HCT116 (cell line): Measurements from ENCODE around the gene SNRNP35. TPM values are rescaled to one million over a fixed set of nuclear protein-coding genes. Genes with fewer than 3 reads are reported as not detected.
"Not testable (repeated sequence)": the region's sequence is repeated elsewhere in the genome, so short reads cannot be mapped to it uniquely, and the experiment has no call there.

Source experiments
- ATAC-seq: fragments of 200-7000 bp; cut with Tn5 transposase; 2 replicates; pipeline ENCODE4 v1.9.1; 2020; ENCODE audit warnings: mild to moderate bottlenecking, moderate library complexity
- BruUV-seq: library from RNA; stranded (reverse); fragments of 400-500 nt; replicated peaks from 2 replicates; lab custom pipeline; 2021; lab: Mats Ljungman, UMichigan
- CTCF ChIA-PET: fragments of 300-600 bp; sonication (Branson Sonifier 250); formaldehyde crosslinking; loops from one replicate; lab custom pipeline; 2021; ENCODE audit warnings: antibody characterized with exemption; lab: Charles Lee
- POLR2A ChIA-PET: fragments of 300-600, 350-600 bp; sonication (Branson Sonifier 250); formaldehyde crosslinking; loops from one replicate; lab custom pipeline; 2021; ENCODE audit warnings: antibody characterized with exemption; lab: Charles Lee
- RAD21 ChIA-PET, 2 experiments: fragments of 300-600 bp; sonication (Branson Sonifier 250); formaldehyde crosslinking; loops; one replicate each; lab custom pipeline; 2023; ENCODE audit warnings: low total read pairs in 2 of 2; ENCODE audit not compliant: uncharacterized antibody in 2 of 2, unreplicated experiment in 2 of 2, low non-redundant PET in 1 of 2; lab: Charles Lee
- DNase-seq: peaks from one replicate; pipeline ENCODE4 v3.0.0-alpha.2; 2010; ENCODE audit warnings: low read depth, low spot score
- H2AFZ ChIP-seq: fragments of 200-600 bp; shearing (Covaris generic), sonication (generic); 2 replicates; pipeline ENCODE4 v1.6.1; 2017; ENCODE audit warnings: low read depth, mixed run types, mixed read lengths, antibody characterized with exemption, low read length; ENCODE audit not compliant: poor library complexity, severe bottlenecking
- H3K27ac ChIP-seq: 2 replicates; pipeline ENCODE4 v1.5.1; 2012; ENCODE audit warnings: low read depth, low read length
- H3K27me3 ChIP-seq: fragments of 200-600 bp; sonication (generic); 2 replicates; pipeline ENCODE4 v1.6.1; 2016; ENCODE audit warnings: mixed run types, low read length, mixed read lengths; ENCODE audit not compliant: insufficient read depth
- H3K36me3 ChIP-seq, 2 experiments: fragments of 200-500 bp in 1 of 2; fragments of 200-600 bp in 1 of 2; sonication (Bioruptor generic) in 1 of 2; sonication (generic) in 1 of 2; 2 replicates each; pipeline versions ENCODE4 v1.5.1 to v1.6.1; 2014 to 2016; ENCODE audit warnings: low read length in 2 of 2, inconsistent platforms in 1 of 2, mixed read lengths in 1 of 2, mixed run types in 1 of 2; ENCODE audit not compliant: insufficient read depth in 2 of 2, control insufficient read depth in 1 of 2
- H3K4me1 ChIP-seq, 2 experiments: fragments of 200-600 bp in 1 of 2; sonication (generic) in 1 of 2; 2 replicates each; pipeline versions ENCODE4 v1.5.1 to v1.6.1; 2012 to 2017; ENCODE audit warnings: low read length in 2 of 2, inconsistent platforms in 1 of 2, mild to moderate bottlenecking in 1 of 2, mixed read lengths in 1 of 2, mixed run types in 1 of 2, moderate library complexity in 1 of 2; ENCODE audit not compliant: insufficient read depth in 2 of 2, control insufficient read depth in 1 of 2
- H3K4me2 ChIP-seq: fragments of 200-600 bp; sonication (generic); 2 replicates; pipeline ENCODE4 v1.6.1; 2017; ENCODE audit warnings: mixed run types, low read length, mixed read lengths
- H3K4me3 ChIP-seq, 2 experiments: fragments of 200-600 bp in 1 of 2; sonication (generic) in 1 of 2; replicated peaks in 1 of 2; 2 replicates each; pipeline ENCODE4 v1.5.1; 2011 to 2016; ENCODE audit warnings: low read length in 2 of 2, control low read depth in 1 of 2, low read depth in 1 of 2, mild to moderate bottlenecking in 1 of 2, mixed read lengths in 1 of 2, mixed run types in 1 of 2
- H3K79me2 ChIP-seq: fragments of 200-600 bp; sonication (generic); 2 replicates; pipeline ENCODE4 v1.6.1; 2017; ENCODE audit warnings: mild to moderate bottlenecking, mixed run types, low read length, moderate library complexity, mixed read lengths; ENCODE audit not compliant: insufficient read depth
- H3K9ac ChIP-seq: fragments of 200-600 bp; sonication (generic); 2 replicates; pipeline ENCODE4 v1.6.1; 2016; ENCODE audit warnings: low read length, mixed read lengths
- H3K9me2 ChIP-seq: fragments of 200-600 bp; sonication (generic), shearing (Covaris generic); 2 replicates; pipeline ENCODE4 v1.6.1; 2017; ENCODE audit warnings: mixed run types, mild to moderate bottlenecking, moderate library complexity; ENCODE audit not compliant: insufficient read depth
- H3K9me3 ChIP-seq, 2 experiments: fragments of 200-500 bp in 1 of 2; fragments of 200-600 bp in 1 of 2; sonication (Bioruptor generic) in 1 of 2; sonication (generic) in 1 of 2; 2 replicates each; pipeline ENCODE4 v1.6.1; 2014 to 2017; ENCODE audit warnings: low read length in 2 of 2, mixed read lengths in 2 of 2, inconsistent platforms in 1 of 2, low read depth in 1 of 2, mild to moderate bottlenecking in 1 of 2, mixed run types in 1 of 2, moderate library complexity in 1 of 2; ENCODE audit not compliant: control insufficient read depth in 1 of 2, insufficient read depth in 1 of 2
- H4K20me1 ChIP-seq: fragments of 200-600 bp; sonication (generic), shearing (Covaris generic); 2 replicates; pipeline ENCODE4 v1.6.1; 2017; ENCODE audit warnings: mixed run types, mild to moderate bottlenecking, moderate library complexity; ENCODE audit not compliant: insufficient read depth
- FOSL1 ChIP-seq: IDR thresholded peaks from 2 replicates; pipeline ENCODE4 v1.6.1; 2012; ENCODE audit warnings: low read depth
- JUND ChIP-seq: IDR thresholded peaks from 2 replicates; pipeline ENCODE4 v1.6.1; 2012
- SP1 ChIP-seq: IDR thresholded peaks from 2 replicates; pipeline ENCODE4 v1.6.1; 2012; ENCODE audit warnings: low read depth
- SRF ChIP-seq: IDR thresholded peaks from 2 replicates; pipeline ENCODE4 v1.6.1; 2012; ENCODE audit warnings: low read depth
- intact Hi-C: fragments of 100-400 bp; cut with micrococcal nuclease; formaldehyde crosslinking; loops from 2 replicates; pipeline ENCODE4 v1.10.0; 2022
- total RNA-seq: library from RNA; stranded (reverse); gene quantifications from one replicate; pipeline ENCODE4 v1.2.1, GENCODE V29; 2021; ENCODE audit not compliant: unreplicated experiment
- TF ChIP-seq, protein P1 (sequence below): IDR thresholded peaks from 2 replicates; pipeline ENCODE4 v1.6.1; 2011; ENCODE audit warnings: mild to moderate bottlenecking, low read length, moderate library complexity; ENCODE audit not compliant: insufficient replicate concordance; ENCODE audit errors: extremely low read depth
- TF ChIP-seq, protein P2 (sequence below): IDR thresholded peaks from 2 replicates; pipeline ENCODE4 v1.6.1; 2012

SNRNP35 gene
- total RNA-seq, 1 experiment from 2014 or later = 12.4 TPM

GRCh38 chr12:123450636-123451035, 7.3 kb upstream of the SNRNP35 start:
- POLR2A ChIA-PET = interaction anchor here (0.9 kb wide), 1 partner anchor 623 kb away, joined by 3 read pairs; no protein-coding TSS in a partner anchor
- BruUV-seq = no TSS peak
- Histone ChIP-seq H3K4me2 (no peak overlapping the region), H2AFZ (no peak overlapping the region), H3K27ac (no peak overlapping the region), H3K4me3 (no peak overlapping the region), H3K27me3 (no peaks in the 10 kb centered on the region), H4K20me1 (no peaks in the 10 kb centered on the region), H3K9me3 (no peaks in the 10 kb centered on the region), H3K79me2 (no peaks in the 10 kb centered on the region), H3K36me3 (no peaks in the 10 kb centered on the region), H3K9me2 (no peaks in the 10 kb centered on the region), H3K4me1 (peaks cover 0 to 4% of the 10 kb centered on the region in 2 experiments; a peak in 1 of 4 replicates), H3K9ac (no peak overlapping the region)
- RAD21 ChIA-PET = no interaction called here
- ATAC-seq = no peak
- CTCF ChIA-PET = interaction anchor here (0.6 kb wide), 1 partner anchor 70 kb away, joined by 3 read pairs; no protein-coding TSS in a partner anchor
- no peak for DNase-seq
- TF ChIP-seq, protein P1, sequence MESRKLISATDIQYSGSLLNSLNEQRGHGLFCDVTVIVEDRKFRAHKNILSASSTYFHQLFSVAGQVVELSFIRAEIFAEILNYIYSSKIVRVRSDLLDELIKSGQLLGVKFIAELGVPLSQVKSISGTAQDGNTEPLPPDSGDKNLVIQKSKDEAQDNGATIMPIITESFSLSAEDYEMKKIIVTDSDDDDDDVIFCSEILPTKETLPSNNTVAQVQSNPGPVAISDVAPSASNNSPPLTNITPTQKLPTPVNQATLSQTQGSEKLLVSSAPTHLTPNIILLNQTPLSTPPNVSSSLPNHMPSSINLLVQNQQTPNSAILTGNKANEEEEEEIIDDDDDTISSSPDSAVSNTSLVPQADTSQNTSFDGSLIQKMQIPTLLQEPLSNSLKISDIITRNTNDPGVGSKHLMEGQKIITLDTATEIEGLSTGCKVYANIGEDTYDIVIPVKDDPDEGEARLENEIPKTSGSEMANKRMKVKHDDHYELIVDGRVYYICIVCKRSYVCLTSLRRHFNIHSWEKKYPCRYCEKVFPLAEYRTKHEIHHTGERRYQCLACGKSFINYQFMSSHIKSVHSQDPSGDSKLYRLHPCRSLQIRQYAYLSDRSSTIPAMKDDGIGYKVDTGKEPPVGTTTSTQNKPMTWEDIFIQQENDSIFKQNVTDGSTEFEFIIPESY = no peak
- TF ChIP-seq SRF = no peak
- TF ChIP-seq SP1 = no peak
- TF ChIP-seq, protein P2, sequence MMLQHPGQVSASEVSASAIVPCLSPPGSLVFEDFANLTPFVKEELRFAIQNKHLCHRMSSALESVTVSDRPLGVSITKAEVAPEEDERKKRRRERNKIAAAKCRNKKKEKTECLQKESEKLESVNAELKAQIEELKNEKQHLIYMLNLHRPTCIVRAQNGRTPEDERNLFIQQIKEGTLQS = no peak
- TF ChIP-seq FOSL1 = no peak
- no peak for TF ChIP-seq JUND
- intact Hi-C loops = no loop called here

DNA sequence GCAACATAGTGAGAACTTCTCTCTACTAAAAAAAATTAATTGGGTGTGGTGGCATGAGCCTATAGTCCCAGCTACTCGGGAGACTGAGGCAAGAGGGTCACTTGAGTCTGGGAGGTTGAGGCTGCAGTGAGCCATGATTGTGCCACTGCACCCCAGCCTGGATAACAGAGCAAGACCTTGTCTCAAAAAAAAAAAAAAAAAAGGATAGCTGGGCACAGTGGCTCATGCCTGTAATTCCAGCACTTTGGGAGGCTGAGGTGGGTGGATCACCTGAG, 5.7 kb upstream of the SNRNP35 start:
- H3K4me1 ChIP-seq, CTCF ChIA-PET, intact Hi-C loops, H3K4me2 ChIP-seq, H3K79me2 ChIP-seq, H3K9me3 ChIP-seq, H3K9ac ChIP-seq, BruUV-seq, H3K9me2 ChIP-seq, H3K36me3 ChIP-seq, H4K20me1 ChIP-seq, DNase-seq, H3K27ac ChIP-seq, H2AFZ ChIP-seq, H3K4me3 ChIP-seq, H3K27me3 ChIP-seq: not testable (repeated sequence)
- ChIA-PET POLR2A (interaction anchor here (0.7 kb wide), 1 partner anchor 150 kb away, joined by 8 read pairs; no protein-coding TSS in a partner anchor), RAD21 (interaction anchor here in 1 of 2 experiments (1.0 kb wide), 1 partner anchor 43 kb away, joined by 3 read pairs; no protein-coding TSS in a partner anchor)
- peak; percentile 11; the same call in 1 of the 2 replicates for ATAC-seq
